ENCODE data around the gene INTS7. TPM values are rescaled to one million over a fixed set of nuclear protein-coding genes. Genes with fewer than 3 reads are reported as not detected.
"Not testable (repeated sequence)": the region's sequence is repeated elsewhere in the genome, so short reads cannot be mapped to it uniquely, and the experiment has no call there.

The INTS7 gene
- total and polyA plus RNA-seq, 2 donors from 2014 or later: 5.1 to 9.8 TPM

- H3K9ac ChIP-seq (ENCODE audit: low read length in 3 of 3): no peak overlapping the region
- intact Hi-C loops (cut with DNase I): no loop called here
- H3K9me3 ChIP-seq (ENCODE audit: control insufficient read depth in 2 of 3, insufficient read depth in 1 of 3, low read length in 3 of 3): peaks cover 0 to 3% (median 0%) of the 10 kb centered on the region in 3 donors
- no peaks in the 10 kb centered on the region for H3K36me3 ChIP-seq (ENCODE audit: control insufficient read depth in 2 of 3, insufficient read depth in 3 of 3, low read length in 3 of 3)
- H3K27me3 ChIP-seq (ENCODE audit: control insufficient read depth, insufficient read depth, low read length): no peaks in the 10 kb centered on the region
- FAIRE-seq (no peak), DNase-seq (no peak)
- H3K4me1 ChIP-seq (ENCODE audit: control insufficient read depth in 2 of 3, insufficient read depth in 2 of 3, low read depth in 1 of 3, low read length in 3 of 3): no peaks in the 10 kb centered on the region
- TF ChIP-seq, protein P1, sequence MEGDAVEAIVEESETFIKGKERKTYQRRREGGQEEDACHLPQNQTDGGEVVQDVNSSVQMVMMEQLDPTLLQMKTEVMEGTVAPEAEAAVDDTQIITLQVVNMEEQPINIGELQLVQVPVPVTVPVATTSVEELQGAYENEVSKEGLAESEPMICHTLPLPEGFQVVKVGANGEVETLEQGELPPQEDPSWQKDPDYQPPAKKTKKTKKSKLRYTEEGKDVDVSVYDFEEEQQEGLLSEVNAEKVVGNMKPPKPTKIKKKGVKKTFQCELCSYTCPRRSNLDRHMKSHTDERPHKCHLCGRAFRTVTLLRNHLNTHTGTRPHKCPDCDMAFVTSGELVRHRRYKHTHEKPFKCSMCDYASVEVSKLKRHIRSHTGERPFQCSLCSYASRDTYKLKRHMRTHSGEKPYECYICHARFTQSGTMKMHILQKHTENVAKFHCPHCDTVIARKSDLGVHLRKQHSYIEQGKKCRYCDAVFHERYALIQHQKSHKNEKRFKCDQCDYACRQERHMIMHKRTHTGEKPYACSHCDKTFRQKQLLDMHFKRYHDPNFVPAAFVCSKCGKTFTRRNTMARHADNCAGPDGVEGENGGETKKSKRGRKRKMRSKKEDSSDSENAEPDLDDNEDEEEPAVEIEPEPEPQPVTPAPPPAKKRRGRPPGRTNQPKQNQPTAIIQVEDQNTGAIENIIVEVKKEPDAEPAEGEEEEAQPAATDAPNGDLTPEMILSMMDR (IDR thresholded peaks at IDR 0.05; ENCODE audit: borderline replicate concordance, extremely low read depth, insufficient read depth): no peak
- no peak overlapping the region for H3K27ac ChIP-seq (ENCODE audit: low read depth in 2 of 2, low read length in 2 of 2)
- H3K4me3 ChIP-seq (ENCODE audit: low read length in 3 of 3): no peak overlapping the region
Measured at GRCh38 chr1:212024469-212025149, 10.7 kb downstream of the INTS7 start.

DNA sequence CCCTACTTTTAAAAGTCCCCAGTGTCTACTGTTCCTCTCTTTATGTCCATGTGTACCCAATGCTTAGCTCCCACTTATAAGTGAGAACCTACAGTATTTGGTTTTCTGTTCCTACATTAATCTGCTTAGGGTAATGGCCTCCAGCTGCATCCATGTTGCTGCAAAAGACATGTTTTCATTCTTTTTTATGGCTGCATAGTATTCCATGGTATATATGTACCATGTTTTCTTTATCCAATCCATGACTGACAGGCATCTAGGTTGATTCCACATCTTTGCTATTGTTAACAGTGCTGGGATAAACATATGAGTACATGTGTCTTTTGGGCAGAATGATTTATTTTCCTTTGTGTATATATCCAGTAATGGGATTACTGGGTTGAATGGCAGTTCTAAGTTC is 12.4 kb downstream of the INTS7 start:
- H3K4me1 ChIP-seq (ENCODE audit: control insufficient read depth in 2 of 3, insufficient read depth in 2 of 3, low read depth in 1 of 3, low read length in 3 of 3); H3K9ac ChIP-seq (ENCODE audit: low read length in 3 of 3); FAIRE-seq; H3K4me3 ChIP-seq (ENCODE audit: low read length in 3 of 3); H3K36me3 ChIP-seq (ENCODE audit: control insufficient read depth in 2 of 3, insufficient read depth in 3 of 3, low read length in 3 of 3); H3K27ac ChIP-seq (ENCODE audit: low read depth in 2 of 2, low read length in 2 of 2); H3K9me3 ChIP-seq (ENCODE audit: control insufficient read depth in 2 of 3, insufficient read depth in 1 of 3, low read length in 3 of 3); intact Hi-C loops (cut with DNase I); H3K27me3 ChIP-seq (ENCODE audit: control insufficient read depth, insufficient read depth, low read length); DNase-seq: not testable (repeated sequence)

DNA sequence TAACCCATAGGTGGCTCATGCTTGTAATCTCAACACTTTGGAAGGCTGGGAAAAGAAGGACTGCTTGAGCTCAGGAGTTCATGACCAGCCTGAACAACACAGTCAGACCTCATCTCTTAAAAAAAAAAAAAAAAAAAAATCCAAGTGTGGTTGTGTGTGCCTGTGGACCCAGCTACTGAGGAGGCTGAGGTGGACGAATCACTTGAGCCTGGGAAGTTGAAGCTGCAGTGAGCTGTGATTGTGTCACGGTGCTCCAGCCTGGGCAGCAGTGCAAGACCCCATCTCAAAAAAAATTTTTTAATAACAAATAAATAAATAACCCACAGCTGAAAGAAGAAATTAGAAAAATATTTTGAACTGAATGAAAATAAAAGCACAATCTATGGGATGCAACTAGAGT is 13.8 kb downstream of the INTS7 start:
- TF ChIP-seq, protein P1 (IDR thresholded peaks at IDR 0.05; ENCODE audit: borderline replicate concordance, extremely low read depth, insufficient read depth): no peak
- DNase-seq (no peak), FAIRE-seq (no peak)
- Histone ChIP-seq H3K27ac (ENCODE audit: low read depth in 2 of 2, low read length in 2 of 2) (no peak overlapping the region), H3K36me3 (ENCODE audit: control insufficient read depth in 2 of 3, insufficient read depth in 3 of 3, low read length in 3 of 3) (no peaks in the 10 kb centered on the region), H3K9ac (ENCODE audit: low read length in 3 of 3) (no peak overlapping the region), H3K4me3 (ENCODE audit: low read length in 3 of 3) (no peak overlapping the region), H3K27me3 (ENCODE audit: control insufficient read depth, insufficient read depth, low read length) (no peaks in the 10 kb centered on the region), H3K9me3 (ENCODE audit: control insufficient read depth in 2 of 3, insufficient read depth in 1 of 3, low read length in 3 of 3) (peaks cover 0 to 3% (median 0%) of the 10 kb centered on the region in 3 donors), H3K4me1 (ENCODE audit: control insufficient read depth in 2 of 3, insufficient read depth in 2 of 3, low read depth in 1 of 3, low read length in 3 of 3) (no peaks in the 10 kb centered on the region)
- intact Hi-C loops (cut with DNase I): no loop called here

GRCh38 chr1:212020975-212021374 is 14.4 kb downstream of the INTS7 start:
- H3K4me3 ChIP-seq (ENCODE audit: low read length in 3 of 3): no peak overlapping the region
- H3K36me3 ChIP-seq (ENCODE audit: control insufficient read depth in 2 of 3, insufficient read depth in 3 of 3, low read length in 3 of 3): no peaks in the 10 kb centered on the region
- H3K9ac ChIP-seq (ENCODE audit: low read length in 3 of 3): no peak overlapping the region
- FAIRE-seq (no peak), DNase-seq (no peak)
- TF ChIP-seq, protein P1 (IDR thresholded peaks at IDR 0.05; ENCODE audit: borderline replicate concordance, extremely low read depth, insufficient read depth): no peak
- intact Hi-C loops (cut with DNase I): no loop called here
- no peaks in the 10 kb centered on the region for H3K27me3 ChIP-seq (ENCODE audit: control insufficient read depth, insufficient read depth, low read length)
- H3K9me3 ChIP-seq (ENCODE audit: control insufficient read depth in 2 of 3, insufficient read depth in 1 of 3, low read length in 3 of 3): peaks cover 0 to 3% (median 0%) of the 10 kb centered on the region in 3 donors
- no peaks in the 10 kb centered on the region for H3K4me1 ChIP-seq (ENCODE audit: control insufficient read depth in 2 of 3, insufficient read depth in 2 of 3, low read depth in 1 of 3, low read length in 3 of 3)
- no peak overlapping the region for H3K27ac ChIP-seq (ENCODE audit: low read depth in 2 of 2, low read length in 2 of 2)

Measured in kidney (tissue), 14 donors.